ENCODE data around the gene TCTN3. TPM values are rescaled to one million over a fixed set of nuclear protein-coding genes. Genes with fewer than 3 reads are reported as not detected.

Gene TCTN3
- total and polyA plus RNA-seq, 2 of the 13 experiments (the other 11 are each of a cell fraction or from before 2014, with no cell fraction given): 53.3 to 60.0 TPM

Other genes starting within 250 kb of the TCTN3 start
- 16.8 and 21.0 TPM in 2 replicates for gene SORBS1, start 132.6 kb downstream of the TCTN3 start, total RNA-seq (2016; rRNA removed; fragmentation: Illumina TruSeq; extraction: Trizol)
- gene SORBS1, start 132.6 kb downstream of the TCTN3 start, polyA plus RNA-seq (2011; rRNA removed): 30.1 and 39.8 TPM in 2 replicates
- gene ALDH18A1, start 37.2 kb downstream of the TCTN3 start, total RNA-seq (2016; rRNA removed; fragmentation: Illumina TruSeq; extraction: Trizol): 98.4 and 263 TPM in 2 replicates
- 123 and 180 TPM in 2 replicates for gene ALDH18A1, start 37.2 kb downstream of the TCTN3 start, polyA plus RNA-seq (2011; rRNA removed)
- 0.03 and 0.07 TPM in 2 replicates for gene ENTPD1, start 62.2 kb upstream of the TCTN3 start, total RNA-seq (2016; rRNA removed; fragmentation: Illumina TruSeq; extraction: Trizol)
- 0.03 and 0.07 TPM in 2 replicates for gene ENTPD1, start 62.2 kb upstream of the TCTN3 start, polyA plus RNA-seq (2011; rRNA removed)
- gene CC2D2B, start 214.0 kb upstream of the TCTN3 start, total RNA-seq (2016; rRNA removed; fragmentation: Illumina TruSeq; extraction: Trizol): 0.20 and 0.22 TPM in 2 replicates
- not detected in 2 replicates for gene CC2D2B, start 214.0 kb upstream of the TCTN3 start, polyA plus RNA-seq (2011; rRNA removed)

All from HepG2 (cell line).